MM.1S (cell line): ENCODE data around the gene SEMA3C.

Source experiments
- CTCF ChIP-seq: fragments of 300-600 bp; sonication (generic); IDR thresholded peaks from 2 replicates; pipeline ENCODE4 v1.5.1; 2016; ENCODE audit warnings: antibody characterized with exemption, low read length, mixed read lengths
- EZH2 ChIP-seq: fragments of 300-600 bp; sonication (generic); optimal IDR thresholded peaks from 2 replicates; pipeline ENCODE3; 2017; ENCODE audit warnings: low read depth, mild to moderate bottlenecking, antibody characterized with exemption, low read length, mixed read lengths

GRCh38 chr7:80922253-80923049, 3.6 kb upstream of the SEMA3C start:
- TF ChIP-seq CTCF (no peak), EZH2 (no peak)
